ENCODE data around the gene COX19. TPM values are rescaled to one million over a fixed set of nuclear protein-coding genes. Genes with fewer than 3 reads are reported as not detected.

COX19 gene, protein sequence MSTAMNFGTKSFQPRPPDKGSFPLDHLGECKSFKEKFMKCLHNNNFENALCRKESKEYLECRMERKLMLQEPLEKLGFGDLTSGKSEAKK
- 11.1 and 12.5 TPM in 2 replicates for total RNA-seq

DNA sequence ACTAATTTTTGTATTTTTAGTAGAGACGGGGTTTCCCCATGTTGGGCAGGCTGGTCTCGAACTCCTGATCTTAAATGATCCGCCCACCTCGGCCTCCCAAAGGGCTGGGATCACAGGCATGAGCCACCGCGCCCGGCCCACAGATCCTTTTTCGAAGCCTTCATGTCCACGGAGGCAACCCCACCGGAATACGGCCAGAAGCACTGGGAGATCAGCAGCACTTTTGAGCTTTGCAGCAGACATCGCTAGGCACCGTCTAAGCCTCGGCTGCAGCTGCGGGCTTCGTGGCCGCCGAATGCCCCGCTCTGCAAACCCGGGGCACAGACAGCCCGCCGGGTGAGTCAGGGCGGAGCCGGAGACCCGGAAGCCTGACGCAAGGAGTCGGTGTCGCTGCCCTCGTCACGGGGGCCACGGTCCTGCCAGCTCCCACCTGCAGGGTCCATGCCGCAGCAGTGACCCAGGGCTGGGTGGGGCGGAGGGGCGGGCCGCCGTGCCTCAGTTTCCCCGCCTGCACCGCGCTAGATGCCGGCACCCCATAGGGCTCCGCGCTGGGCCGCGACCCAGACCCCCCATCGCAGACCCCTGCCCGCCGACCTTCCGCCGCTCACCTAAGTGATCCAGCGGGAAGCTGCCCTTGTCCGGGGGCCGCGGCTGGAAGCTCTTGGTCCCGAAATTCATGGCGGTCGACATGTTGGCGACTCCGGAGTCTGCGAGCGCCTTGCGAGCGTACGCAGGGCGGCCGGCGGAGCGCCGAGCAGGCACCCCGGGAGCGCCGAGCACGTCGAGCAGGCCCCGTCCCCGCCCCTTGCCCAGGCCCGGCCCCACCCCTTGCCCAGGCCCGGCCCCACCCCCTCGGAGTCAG is at the start of gene COX19:
Gene COX19, minus strand, starts transcription at position 730 of the 862 bp plus-strand sequence. Its CDS starts 40 bp downstream, at position 690.

DNA sequence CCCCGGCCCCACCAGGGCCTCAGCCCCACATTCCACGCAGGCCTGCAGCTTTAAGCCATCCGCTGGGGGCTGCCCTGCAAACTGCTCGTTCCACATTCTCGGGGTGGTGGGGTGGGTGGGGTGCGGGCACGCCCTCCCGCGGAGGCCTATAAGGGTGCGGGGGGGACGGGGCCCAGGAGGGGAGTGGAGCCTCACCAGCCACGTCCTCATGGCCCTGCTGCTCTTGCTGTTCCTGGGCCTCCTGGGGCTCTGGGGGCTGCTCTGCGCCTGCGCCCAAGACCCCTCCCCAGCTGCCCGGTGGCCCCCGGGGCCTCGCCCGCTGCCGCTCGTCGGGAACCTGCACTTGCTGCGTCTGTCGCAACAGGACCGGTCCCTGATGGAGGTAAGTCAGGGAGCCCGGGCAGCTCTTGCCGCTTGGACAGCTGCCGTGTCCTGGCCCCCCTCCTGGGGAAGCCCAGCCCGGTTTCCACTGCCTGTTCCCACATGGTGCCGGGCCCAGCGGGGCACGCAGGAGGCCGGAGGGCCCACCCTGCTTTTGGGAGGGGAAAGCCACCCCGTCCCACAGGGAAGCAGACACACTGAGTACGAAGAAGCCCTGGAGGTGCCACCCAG is 7.8 kb upstream of the COX19 start, which contains the start of gene CYP2W1:
Gene CYP2W1, plus strand, starts transcription at position 178 of the 612 bp plus-strand sequence. Its CDS starts 31 bp downstream, at position 209.

DNA sequence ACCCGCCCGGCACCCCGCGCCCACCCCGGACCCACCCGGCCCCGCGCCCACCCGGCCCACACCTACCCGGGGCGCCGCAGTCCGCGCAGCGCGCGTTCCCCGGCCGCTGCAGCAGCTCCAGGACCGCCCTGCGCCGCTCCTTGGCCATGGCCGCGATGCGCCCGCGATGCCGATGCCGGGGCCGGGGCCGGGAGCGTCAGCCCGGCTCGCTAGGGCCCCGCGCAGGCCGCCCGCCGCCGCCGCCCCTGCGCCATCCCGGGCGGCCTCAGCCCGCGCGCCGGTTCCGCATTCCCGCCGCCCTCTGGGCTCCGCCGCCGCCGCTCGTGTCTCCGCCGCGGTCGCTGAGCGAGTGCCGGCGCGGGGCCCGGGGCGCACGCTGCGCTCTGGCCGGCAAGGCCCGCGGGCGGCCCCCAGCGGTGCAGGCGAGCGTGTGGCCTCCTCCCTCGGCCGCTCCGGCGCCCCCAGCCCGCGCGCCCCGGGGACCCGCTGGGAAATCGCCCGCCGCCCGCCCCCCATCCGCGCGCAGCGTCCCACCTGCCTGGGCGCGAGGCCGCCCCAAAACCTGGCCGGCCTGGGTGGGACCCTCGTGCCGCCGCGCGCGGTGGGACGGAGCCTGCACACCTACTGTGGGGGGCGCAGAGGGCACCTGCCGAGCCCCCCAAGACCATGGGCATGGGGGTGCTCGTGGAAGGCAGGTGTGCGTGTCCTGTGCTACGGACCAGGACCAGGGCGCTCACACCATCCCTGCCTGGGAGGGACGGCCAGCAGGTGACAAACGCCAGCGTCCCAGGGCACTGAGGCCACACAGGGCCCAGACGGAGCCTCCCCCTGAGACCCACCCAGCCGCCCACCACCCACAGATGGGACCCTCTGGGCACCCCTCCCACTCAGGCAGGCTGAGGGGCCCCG is 20.8 kb downstream of the COX19 start, which contains the start of gene ADAP1:
Gene ADAP1, minus strand, starts transcription at position 351 of the 909 bp plus-strand sequence. Its CDS starts 203 bp downstream, at position 148.

Small RNAs within 50 kb of the gene (small RNA-seq; reads per million reads assigned to genes)
- gene MIR339, result 109 reads per million, percentile 98 among the genes with 10 or more reads in this experiment

Other genes with a start within 250 kb of the COX19 start
- 17.8 and 18.3 TPM in 2 replicates for gene DNAAF5, start 248.8 kb downstream of the COX19 start, total RNA-seq
- 8.6 and 9.1 TPM in 2 replicates for gene PRKAR1B, start 248.3 kb downstream of the COX19 start, total RNA-seq
- 154 and 196 TPM in 2 replicates for gene SUN1, start 143.1 kb downstream of the COX19 start, total RNA-seq
- 13.8 and 15.7 TPM in 2 replicates for gene GET4, start 99.0 kb downstream of the COX19 start, total RNA-seq
- gene ADAP1, start 20.9 kb downstream of the COX19 start, total RNA-seq, result 2.3 and 2.4 TPM in 2 replicates
- gene CYP2W1, start 7.6 kb upstream of the COX19 start, total RNA-seq, result under 0.01 TPM in 1 of 2 replicates, not detected in the other
- gene GPR146, start 69.0 kb upstream of the COX19 start, total RNA-seq, result 2.5 and 3.8 TPM in 2 replicates
- 18.0 and 19.6 TPM in 2 replicates for gene GPER1, start 112.6 kb upstream of the COX19 start, total RNA-seq
- gene ZFAND2A, start 184.6 kb upstream of the COX19 start, total RNA-seq, result 18.1 and 19.2 TPM in 2 replicates